Stimulated activated CD8-positive, alpha-beta memory T cell treated with anti-CD3 and anti-CD28 coated beads, Interleukin-12 subunit alpha, Interleukin-12 subunit beta, amount 100 ng/mL, for 24 hours (primary cell): ENCODE results near the gene SMIM38.
A peak's percentile ranks its signal among the peaks of the same experiment; 100 is the strongest.
"Not testable (repeated sequence)": the region's sequence is repeated elsewhere in the genome, so short reads cannot be mapped to it uniquely, and the experiment has no call there.

Source experiments
- DNase-seq: peaks from one replicate; pipeline ENCODE4 v3.0.0-alpha.2; 2020; ENCODE audit errors: extremely low read depth

Gene SMIM38

DNA sequence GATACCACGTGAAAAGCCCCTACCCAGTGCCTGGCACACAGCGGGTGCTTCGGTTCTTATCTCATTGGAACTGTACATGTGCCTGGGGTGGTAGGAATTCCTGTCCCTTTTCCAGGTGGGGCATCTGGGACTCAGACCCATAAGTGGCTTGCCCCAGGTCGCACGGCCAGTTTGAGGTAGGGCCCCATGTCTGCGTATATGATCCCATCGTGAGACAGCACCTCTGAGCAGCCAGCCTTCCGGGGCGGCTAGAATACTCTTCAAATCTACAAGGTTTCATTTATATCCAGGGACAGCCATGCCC is 33.5 kb upstream of the SMIM38 start:
- no peak for DNase-seq

DNA sequence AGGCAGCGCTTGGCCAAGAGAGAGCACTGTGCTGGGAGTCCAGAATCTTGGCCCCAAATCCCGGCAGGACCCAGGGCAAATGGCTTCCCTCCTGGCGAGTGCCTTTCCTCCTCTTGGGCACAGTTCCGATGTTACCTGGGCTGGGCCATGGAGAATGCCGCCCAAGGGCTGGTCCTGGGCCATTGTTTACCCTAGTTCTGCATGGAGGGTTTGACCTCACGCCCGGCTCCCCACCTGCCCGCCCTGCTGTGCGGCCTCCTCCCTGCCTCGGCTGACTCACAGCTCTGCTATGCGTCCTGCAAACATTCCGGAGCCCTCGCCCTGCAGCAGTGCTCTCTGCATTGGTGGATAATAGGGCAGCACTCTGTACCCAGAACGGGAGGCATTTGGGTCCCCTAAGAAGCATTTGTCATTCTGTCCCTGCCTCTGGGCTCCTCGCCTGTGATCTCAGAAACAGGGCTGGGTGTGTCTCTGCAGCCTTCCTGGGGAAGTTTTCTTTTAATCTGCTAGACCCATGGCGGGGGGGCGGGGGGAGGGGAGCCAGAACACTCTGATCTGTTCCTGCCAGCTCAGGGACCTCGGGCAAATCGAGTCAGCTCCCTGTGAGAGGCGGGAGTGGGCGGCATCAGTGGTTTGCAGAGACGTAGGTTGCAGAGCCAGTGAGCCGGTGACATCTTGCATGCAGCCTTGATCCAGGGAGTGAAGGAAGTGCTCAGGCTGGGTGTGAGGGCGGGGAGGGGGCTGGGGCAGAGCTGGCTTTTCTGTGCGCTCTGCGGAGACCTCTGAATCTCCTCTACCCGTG is 32.9 kb upstream of the SMIM38 start:
- DNase-seq = peak; percentile 49

DNA sequence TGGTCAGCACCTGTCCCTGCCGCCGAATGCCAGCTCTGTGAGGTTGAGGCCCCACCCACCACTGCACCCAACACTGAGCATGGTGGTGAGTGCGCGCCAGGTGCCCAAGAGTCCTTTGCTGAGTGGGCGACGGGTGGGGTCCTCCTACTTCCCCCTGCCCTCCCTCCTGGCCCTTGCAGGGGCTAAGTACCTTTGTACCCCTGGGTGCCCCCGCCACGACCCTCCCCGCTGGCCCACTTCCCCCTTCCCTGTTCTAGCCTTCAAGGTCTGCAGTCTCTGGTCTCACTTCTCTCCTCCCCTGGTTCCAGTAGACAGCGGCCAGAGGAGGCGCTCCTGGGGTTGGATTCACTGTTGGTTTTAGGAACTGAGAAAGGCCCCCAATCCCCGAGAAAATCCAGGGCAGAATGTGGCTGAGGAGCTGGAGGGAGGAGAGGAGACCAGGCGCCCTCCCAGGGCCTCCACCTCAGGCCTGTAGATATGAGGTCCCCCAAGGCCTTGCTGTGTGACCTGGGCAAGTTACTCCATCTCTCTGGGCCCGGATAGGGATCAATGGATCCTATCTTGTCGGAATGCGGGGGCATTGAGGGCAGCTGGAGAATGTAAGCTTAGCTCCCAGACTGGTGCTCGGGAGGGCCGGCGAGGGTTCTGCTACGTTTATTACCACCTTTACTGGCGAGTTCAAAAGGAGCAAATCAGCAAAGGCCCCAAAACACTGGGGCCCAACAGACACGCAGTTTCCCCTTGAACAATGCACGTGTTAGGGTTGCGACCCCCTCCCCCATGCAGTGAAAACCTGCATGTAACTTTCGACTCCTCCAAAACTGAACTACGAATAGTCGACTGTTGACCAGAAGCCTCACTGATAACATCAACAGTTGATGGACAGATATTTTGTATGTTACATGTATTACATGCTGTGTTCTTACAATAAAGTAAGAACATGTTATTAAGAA is 31.9 kb upstream of the SMIM38 start:
- DNase-seq = no peak

DNA sequence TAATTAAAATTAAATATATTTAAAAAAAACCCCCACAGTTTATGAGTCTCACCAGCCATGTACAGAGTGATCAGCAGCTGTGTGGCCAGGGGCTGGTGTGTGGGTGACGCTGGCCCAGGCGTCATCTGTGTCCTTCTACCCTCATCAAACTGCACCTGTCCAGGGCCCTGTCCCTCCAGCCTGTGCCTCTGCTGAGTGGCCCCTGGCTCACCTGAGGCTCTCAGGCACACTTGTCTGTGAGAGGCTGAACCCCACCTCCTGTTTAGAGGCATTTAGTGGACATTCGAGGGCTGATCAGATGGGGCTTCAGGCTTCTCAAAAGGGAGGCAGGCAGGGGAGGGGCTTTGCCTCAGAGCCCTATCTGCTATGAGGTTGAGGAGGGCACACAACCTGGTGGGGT is 29.9 kb upstream of the SMIM38 start:
- DNase-seq = no peak

DNA sequence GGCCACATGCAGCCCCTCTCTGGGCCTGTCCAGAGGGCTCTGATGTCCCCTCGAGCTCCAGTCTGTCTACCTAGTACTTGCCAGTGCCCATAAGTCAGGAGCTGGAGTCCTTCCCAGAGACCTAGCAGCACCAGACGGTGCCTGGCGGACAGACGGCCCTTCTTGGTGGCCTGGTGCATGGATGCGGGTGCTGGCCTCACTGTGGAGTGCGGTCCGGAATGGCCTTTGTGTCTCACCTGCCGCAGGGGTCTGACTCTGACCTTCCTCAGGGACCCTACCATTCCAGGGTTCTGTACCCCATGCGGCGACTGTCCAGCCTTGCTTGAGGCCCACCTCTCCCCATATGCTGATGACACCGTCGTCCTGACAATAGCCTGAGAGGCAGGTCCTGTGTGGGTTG is 29.4 kb upstream of the SMIM38 start:
- DNase-seq = no peak

DNA sequence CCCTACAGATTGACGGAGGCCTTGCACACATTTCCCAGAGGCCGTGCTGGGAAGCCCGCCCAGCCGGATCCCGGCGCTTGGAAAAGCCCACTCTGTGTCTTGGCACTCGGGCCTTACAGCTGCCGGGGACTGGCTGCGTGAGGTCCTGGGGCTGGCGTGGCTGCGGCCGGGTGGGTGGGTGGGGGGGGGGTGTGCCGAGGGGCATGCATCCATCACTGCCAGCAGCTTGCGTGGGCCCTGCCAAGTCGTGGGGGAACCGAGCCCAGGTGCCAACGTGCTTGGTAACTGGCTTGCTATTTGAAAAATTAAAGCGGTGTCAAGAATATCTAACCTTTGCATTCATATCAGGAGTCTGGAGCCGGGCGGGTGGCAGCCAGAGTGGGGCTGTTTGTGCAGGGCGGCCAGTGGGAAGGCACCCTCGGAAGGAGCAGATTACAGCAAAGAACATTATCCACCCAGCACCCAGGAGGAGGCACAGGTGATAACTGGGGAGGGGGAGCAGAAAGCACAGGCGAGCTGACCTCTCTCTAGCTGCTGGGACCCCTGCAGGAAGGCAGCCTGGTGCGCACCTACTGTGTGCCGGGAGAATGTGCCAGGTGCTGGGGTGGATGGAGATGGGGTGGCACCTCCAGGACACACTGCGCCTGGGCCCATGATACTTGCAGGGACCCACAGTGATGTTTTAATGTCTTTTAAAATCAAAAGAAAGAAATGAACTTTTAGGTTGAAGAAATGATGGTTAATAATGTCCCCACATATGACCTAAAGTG is 28.5 kb upstream of the SMIM38 start:
- no peak for DNase-seq

DNA sequence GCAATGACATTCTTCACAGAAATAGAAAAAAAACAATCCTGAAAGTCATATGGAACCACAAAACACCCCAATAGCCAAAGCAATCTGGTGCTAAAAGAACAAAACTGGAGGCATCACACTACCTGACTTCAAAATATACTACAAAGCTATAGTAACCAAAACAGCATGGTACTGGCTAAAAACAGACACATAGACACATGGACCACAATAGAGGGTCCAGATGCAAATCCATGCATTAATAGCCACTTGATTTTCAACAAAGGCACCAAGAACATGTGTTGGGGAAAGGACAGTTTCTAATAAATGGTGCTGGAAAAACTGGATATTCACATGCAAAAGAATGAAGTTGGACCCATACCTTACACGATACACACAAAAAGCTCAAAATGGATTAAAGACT is 27.9 kb upstream of the SMIM38 start:
- no peak for DNase-seq

DNA sequence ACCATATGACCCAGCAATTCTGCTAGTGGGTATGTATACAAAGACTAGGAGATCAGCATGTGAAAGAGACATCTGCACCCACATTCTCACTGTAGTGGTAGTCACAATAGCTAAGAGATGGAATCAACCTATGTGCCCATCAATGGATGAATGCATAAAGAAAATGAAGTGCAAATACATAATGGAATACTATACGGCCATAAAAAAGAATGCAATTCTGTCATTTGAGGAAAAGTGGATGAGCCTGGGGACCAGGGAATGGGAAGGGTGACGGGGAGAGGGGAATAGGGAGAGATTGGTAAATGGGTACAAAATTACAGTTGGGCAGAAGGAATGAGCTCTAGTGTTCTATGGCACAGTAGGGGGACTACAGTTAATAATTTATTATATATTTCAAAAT is 26.7 kb upstream of the SMIM38 start:
- no peak for DNase-seq

DNA sequence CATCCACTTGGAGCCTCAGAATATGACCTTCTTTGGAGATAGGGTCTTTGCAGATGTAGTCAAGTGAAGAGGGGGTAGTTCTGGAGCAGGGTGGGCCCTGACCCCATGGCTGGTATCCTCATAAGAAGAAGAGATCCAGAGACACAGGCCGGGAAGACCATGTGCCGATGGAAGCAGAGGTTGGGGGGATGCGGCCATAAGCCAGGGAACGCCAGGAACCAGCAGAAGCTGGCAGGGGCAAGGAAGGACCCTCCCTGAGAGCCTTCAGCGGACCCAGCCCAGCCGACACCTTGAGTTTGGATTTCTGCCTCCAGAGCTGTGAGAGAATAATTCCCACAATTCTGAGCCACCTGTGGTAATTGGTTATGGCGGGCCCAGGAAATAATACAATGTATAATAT is 26.1 kb upstream of the SMIM38 start:
- DNase-seq = no peak

DNA sequence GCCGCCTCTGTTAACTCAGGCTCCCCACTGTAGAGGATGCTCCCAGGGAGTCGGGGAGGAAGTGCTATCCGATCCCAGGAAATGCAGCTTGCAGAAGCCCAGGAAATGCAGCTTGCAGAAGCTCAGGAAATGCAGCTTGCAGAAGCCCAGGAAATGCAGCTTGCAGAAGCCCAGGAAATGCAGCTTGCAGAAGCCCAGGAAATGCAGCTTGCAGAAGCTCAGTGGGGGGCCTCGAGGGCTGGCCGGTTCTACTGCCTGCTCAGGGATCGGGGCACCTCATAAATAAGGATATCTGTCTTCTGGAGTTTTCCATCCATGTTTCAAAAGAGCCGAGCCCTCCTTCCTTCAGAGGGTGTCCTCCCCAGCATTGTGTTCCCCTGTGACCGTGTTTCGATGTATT is 25.1 kb upstream of the SMIM38 start:
- DNase-seq = no peak

DNA sequence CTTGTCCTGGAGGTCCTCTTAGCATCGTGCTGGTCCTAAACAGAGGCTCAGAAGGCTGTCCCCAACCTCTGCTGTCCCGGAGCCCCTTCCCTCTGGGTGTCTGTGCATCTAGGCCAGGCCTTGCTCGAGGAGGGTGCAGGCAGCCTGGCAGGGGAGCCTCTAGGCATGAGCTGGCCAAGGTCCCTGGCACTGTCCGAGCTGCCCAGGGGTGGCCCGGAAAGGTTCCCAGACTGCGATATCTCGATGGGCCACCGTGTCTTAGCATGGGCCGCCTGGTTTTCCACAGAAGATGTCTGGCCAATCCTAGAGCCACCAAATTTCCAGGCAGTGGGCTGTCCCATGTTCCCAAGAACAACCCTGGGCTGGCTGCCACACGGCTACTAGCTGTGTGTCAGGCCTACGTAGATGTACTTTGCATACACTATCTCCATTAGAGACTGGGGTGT is 24.6 kb upstream of the SMIM38 start:
- no peak for DNase-seq

DNA sequence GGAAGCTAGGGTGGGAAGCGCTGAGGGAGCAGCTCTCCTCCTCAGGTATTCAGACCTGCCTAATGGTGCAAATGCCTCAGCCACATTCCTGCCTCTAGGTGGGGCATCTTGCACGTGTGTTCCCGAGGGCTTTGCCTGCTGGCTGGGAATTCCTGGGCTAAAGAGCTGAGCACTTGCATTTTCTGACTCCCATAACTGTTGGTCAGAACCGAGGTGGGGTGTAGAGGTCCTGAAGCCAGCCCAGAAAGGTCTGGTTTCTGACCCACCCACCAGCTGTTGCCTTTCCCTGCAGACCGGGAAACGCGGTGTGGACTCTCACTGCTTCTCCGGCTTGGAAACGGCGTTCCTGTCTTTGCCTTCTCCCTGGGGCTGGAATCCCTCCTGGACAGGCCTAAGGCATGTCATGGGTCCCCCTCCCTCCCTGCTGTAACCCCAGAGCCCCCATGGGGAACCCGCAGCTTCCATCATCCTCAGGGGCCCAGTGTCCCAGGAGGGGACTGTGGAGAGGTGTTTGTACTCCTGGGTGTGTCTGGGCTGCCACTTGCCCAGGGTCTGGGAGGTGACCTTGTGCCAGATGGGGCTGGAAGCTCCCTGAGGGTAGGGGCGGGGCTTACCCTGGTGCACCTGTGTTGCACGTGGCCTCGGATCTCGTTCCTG is 24.0 kb upstream of the SMIM38 start:
- DNase-seq = no peak

DNA sequence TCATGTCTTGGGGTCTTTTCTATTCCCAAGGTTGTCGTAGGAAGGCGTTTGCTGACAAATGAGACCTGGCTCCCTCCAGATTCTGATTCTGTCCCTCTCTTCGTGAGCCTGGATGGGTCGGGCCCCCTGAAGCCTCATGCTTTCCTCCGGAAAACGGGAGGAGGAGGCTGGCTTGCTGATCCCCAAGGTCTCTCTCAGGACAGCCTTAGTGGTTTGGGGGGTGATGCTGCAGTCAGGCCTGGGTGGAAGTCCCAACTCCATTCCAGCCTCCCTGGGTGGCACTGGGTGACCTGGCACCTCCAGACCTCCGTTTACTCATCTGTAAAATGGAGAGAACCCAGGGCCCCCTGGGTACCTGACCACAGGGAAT is 23.4 kb upstream of the SMIM38 start:
- no peak for DNase-seq

DNA sequence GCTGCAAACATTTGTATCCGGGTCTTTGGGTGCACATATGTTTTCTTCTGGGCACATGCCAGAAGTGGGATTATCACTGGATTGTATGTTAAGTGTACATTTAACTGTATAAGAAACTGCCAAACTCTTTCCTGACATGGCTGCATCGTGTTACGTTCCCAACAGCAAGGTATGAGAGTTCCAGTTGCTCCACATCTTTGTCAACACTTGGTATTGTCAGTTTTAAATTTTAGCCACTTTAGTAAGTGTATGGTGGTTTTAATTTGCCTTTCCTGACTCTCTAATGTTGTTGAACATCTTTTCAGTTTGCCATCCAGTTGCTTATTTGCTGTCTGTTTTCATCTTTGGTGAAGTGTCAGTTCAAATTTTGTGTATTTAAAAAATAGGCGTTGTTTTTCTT is 22.5 kb upstream of the SMIM38 start:
- DNase-seq = no peak

DNA sequence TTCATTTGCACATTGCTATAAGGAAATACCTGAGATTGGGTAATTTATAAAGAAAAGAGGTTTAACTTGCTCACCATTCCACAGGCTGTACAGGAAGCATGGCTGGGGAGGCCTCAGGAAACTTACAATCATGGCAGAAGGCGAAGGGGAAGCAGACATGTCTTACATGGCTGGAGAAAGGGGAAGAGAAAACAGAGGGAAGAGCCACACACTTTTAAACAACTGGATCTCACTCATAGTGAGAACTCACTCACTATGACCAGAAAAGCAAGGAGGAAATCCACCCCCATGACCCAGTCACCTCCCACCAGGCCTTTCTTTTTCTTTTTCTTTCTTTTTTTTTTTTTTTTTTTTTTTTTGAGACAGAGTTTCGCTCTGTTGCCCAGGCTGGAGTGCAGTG is 21.6 kb upstream of the SMIM38 start:
- DNase-seq = not testable (repeated sequence)

DNA sequence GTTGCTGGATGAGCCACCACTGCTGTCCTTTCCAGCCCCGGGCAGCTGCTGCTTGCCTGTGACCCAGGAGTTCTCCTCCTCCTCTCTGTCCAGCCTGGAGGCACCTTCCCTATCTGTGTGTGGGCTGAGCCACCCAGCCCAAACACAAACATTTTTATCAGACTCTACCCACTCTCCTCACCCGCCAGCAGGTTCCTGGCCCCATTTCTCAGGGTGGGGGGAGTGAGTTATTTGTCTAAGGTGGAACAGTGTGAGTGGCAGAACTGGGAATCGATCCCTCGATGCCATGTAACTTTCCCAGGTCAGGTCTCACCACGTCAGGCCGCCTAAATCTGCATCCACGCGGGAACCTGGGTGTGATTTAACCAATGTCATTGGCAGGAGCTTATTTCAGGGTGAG is 20.8 kb upstream of the SMIM38 start:
- DNase-seq = no peak

DNA sequence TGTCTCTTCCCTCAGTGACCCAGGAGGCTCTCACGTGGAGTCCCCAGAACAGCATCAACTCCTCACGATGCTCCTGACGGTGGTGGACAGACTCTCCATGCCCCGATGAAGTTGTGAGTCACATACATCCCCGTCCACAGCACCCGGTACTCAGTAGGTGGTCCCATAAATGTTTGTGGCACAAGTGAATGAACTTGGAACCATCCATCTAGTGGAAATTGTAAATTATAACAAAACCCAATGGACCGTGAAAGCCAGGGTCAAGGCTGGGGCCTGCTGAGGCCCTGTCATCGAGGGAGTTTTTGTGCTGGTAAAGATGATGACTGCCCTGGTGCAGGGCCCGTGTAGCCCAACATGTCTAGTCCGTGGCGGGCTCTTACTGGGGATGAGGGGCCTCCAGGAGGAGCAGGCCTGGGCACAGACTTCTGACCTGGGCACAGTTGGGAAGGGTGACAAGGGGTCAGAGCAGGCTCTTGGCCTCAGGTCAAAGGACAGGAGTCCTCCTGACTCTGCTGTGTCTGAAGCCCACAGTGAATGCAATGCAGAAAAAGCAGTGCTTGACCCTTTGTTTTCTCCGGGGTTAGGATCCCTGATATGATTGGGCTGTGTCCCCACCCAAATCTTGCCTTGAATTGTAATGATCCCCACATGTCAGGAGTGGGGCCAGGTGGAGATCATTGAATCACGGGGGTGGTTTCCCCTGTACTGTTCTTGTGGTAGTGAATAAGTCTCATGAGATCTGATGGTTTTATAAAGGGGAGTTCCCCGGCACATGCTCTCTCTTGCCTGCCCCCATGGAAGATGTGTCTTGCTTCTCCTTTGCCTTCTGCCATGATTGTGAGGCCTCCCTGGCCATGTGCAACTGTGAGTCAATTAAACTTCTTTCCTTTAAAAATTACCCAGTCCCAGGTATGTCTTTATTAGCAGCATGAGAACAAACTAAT is 20.0 kb upstream of the SMIM38 start:
- no peak for DNase-seq

DNA sequence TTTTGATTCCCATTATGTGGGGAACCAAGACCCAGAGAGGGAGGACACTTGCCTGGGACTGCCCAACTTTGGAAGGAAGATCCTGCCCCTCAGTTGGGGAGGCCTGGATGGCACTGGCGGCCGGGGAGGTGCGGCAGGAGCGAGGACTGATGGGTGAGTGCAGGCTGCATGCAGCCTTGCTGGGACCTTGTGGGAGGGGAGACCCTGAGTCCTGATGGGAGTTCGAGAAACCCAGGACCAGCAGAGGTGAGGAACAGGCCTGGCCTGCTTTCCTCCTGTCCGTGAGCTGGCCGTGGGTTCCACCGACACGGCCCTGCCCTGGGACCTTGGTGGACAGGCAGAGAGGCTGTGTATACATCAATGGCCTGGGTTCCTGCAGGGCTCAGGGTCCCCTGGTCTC is 19.3 kb upstream of the SMIM38 start:
- no peak for DNase-seq

DNA sequence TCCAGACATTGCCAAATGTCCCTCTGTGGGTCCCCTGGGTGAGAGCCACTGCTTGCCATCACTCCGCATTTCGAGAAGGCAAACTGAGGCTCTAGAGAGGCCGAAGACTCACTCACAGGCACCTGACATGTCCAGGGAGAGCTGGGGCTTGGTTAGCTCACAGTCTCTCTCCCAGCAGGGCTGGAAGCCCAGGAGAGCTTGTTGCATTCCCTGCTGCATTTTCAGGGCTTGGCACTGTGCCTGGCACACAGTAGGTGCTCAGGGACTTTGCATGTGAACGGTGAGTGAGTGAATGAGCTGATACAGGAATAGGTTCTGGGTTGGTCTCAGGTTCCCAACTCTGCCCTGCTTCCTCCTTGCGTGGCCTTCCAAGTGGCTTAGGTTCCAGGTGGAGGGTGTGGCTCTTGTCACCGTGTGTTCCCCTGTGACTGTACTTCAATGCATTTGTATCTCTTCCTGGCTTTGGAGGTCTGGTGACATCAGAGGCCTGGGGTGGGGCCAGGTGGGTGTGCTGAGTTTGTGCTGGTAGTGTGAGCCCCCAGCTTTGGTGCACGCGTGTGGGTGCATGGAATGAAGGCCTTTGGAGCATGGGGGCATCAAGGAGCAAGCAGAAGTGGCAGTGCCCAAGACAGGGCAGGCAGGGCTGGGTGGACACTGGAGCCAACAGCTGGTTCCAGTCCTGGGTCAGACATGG is 18.4 kb upstream of the SMIM38 start:
- no peak for DNase-seq

DNA sequence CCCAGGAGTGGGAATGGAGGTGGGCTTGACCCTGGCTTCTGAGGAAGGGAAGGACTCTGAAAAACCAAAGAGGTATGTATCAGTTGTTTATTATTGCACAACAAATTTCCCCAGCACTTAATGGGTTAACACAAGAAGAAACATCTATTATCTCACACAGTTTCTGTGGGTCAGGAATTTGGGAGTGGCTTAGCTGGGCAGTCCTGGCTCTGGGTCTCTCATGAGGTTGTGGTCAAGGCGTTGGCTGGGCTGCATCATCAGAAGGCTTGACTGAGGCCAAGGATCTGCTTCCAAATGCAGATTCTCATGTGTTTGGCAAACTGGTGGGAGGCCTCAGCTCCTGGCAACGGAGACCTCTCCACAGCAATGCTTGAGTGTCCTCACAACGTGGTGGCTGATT is 17.5 kb upstream of the SMIM38 start:
- DNase-seq = no peak
